AG08396 (cell line): Measurements from ENCODE around the gene CDH26.

Experiments
- DNase-seq: peaks from one replicate; pipeline ENCODE4 v3.0.0; 2012; ENCODE audit warnings: low spot score, mixed read lengths

CDH26 gene

GRCh38 chr20:60063739-60064380, 105.6 kb downstream of the CDH26 start:
- DNase-seq: no peak
